ENCODE measurements around the gene DNAAF5.

The DNAAF5 gene

DNA sequence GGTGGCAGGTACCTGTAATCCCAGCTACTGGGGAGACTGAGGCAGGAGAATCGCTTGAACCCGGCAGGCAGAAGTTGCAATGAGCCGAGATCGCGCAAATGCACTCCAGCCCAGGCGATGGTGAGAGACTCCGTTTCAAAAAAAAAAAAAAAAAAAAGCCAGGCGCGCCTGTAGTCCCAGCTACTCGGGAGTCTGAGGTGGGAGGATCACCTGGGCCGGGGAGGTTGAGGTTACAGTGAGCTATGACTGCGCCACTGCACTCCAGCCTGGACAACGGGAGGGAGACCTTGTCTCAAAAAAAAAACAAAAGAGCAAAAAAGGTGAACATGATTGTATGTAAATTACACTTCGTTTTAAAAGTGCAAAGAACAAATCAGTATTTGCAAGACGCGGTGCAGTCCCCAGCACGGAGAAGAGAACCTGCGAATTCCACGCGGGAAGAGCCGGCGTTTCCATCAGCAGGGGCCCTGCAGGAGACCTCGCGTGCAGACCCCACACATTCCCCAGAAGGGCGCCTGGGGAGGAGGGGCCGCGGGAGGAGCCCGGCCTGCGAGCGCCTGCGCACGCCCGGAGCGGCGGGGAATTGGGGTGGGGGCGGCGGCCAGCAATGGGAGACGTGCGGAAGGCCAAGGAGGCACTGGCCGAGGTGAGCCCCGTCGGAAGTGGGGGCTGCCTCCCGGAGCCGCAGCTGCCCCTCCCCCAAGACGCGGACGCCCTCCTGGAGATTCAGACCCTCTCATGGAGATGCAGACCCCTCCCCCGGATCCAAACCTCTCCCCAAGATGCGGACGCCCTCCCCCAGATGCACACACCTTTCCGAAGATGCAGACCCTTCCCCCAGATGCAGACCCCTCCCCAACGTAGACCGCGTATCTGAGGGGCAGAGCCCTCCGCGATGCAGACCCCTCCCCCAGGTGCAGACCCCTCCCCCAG, 89.1 kb downstream of the DNAAF5 start:
- DNase-seq (ENCODE audit: low read depth): no peak

DNA sequence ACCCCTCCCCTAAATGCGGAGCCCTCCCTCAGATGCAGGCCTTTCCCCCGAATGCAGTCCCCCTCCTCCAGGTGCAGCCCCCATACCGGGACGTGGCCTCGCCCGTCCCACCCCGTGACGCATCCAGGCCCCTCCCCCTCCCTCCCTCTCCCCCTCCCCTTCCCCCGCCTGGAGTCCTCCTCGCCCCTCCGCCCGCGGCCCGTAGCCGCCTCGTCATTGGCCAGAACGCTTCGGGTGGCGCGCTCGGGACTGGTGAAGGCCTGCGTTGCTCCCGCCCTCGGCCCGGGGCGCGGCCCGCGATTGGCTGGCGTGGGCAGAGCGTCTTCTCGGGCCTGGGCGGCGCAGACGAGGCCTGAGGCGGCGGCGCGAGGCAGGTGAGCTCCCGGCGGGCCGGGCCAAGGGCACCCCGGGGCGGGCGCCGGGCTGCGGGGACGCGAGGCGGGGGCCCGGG, 89.8 kb downstream of the DNAAF5 start:
- DNase-seq (ENCODE audit: low read depth): peak; percentile 94

DNA sequence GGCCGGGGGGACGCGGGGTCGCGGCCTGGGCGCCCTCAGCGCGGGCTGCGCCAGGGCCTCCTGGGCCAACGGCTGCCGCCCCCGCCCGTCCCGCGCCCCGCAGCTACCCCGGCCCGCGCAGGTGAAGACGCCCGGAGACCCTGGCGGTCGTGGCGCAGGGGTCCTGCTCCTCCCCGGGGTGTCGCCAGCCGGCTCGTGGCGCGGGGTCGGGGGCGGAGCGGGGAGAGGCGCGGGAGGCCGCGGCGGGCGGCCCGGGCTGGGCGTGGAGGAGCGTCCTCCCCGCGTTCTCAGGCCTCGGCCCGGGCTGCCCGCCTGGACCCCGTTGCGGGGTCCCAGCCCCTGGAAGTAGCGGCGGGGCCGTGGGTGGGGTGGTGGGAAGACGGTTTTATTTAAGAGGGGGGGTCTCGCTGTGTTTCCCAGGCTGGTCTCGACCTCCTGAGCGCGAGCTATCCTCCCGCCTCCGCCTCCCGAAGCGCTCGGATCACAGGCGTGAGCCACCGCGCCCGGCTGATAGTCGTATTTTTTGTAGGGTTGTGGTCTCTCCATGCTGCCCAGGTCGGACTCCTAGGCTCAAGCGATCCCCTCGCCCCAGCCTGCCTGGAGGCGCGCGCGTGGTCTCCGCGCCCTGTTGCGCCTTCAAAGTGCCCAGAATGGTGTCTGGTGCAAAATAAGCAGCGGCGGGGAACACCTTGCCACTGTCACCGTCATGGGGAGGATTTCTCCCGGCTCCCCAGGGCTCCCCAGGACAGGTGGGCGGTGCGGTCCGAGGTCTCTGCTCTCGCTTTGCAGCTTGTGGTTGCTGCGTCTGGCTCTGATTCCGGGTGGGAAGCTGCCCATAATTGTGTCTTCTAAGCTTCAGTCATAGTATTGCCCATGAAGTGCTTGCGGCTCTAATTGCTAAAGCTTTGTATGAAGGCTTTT, 90.5 kb downstream of the DNAAF5 start:
- DNase-seq (ENCODE audit: low read depth): peak; percentile 16

- DNase-seq (ENCODE audit: low read depth): no peak
Observed at GRCh38 chr7:818031-818699, 91.7 kb downstream of the DNAAF5 start.

DNA sequence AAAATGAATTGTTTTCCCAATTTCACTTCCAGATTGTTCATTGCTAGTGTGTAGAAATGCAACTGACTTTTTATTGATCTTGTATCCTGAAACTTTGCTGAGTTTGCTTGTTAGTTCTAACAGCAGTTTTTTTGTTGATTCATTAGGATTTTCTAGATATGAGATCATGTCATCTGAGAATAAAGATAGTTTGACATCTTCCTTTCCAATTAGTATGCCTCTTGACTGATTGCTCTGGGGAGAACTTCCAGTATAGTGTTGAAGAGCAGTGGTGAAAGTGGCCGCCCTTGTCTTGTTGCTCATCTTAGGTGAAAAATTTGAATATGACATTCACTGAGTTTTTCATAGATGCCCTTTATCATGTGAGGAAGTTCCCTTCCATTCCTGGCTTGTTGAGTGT, 93.8 kb downstream of the DNAAF5 start:
- DNase-seq (ENCODE audit: low read depth): no peak

DNA sequence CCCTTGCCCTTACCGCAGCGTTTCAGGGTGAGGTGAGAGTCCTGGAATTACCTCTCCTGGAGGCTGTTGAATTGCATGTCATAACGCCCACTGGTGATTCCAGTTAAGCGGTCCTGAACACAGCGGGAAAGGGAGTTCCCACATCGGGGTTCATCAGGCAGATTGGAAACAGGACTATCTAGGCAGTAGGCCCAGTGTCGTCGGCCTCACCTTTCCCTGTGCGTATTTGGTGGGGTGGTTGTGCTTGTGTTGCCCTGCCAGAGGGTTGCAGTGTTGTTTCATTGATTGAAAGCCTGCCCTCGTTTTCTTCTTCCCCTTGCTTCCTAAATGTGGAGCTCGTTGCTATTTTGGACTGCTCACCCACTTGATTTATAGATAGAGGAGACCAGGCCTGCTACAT, 95.2 kb downstream of the DNAAF5 start:
- no peak for DNase-seq (ENCODE audit: low read depth)

DNA sequence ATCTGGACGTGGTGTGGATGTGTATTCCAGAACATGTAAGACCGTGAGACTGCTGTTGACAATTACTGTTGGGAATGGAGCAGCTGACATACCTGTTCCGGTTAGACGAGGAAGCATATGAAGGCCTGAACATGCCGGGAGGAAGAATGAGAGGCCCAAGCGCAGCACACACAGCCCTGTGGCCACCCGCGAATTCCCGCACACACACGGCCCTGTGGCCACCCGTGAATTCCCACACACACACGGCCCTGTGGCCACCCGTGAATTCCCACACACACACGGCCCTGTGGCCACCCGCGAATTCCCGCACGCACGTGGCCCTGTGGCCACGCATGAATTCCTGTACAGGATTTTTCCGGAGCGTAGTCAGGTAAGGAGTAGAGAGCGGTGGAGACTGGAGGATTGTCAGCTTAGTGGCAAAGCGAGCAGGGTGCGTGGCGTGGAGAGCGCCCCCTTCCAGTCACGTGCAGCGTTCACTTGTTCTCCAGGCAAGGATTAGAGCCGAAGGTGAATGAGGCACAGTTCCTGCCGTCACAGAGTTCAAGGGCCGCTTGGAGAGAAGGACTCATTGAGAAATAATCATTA, 96.3 kb downstream of the DNAAF5 start:
- no peak for DNase-seq (ENCODE audit: low read depth)

GRCh38 chr7:823649-824048, 97.2 kb downstream of the DNAAF5 start:
- no peak for DNase-seq (ENCODE audit: low read depth)

DNA sequence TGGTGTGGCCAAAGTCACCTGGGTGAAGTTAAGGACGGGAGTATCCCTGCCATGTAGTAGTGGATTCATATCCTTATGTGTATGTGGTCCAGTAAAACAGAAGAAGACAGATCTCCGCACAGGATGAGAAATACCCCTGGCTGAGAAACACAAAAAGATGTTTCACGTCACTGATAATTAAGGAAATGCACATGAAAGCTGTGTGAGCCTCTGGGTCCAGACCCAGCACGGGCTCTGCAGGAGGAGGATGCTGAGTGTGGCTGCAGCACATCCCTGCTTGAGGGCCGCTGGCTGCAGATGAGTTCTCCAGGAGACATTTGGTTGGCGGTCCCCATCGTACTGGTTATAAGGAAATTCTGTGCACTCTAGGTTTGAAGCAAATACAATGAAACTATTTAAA, 97.6 kb downstream of the DNAAF5 start:
- DNase-seq (ENCODE audit: low read depth): no peak

GRCh38 chr7:824664-825063, 98.2 kb downstream of the DNAAF5 start:
- DNase-seq (ENCODE audit: low read depth): no peak

GRCh38 chr7:825386-825785, 98.9 kb downstream of the DNAAF5 start:
- DNase-seq (ENCODE audit: low read depth): no peak

DNA sequence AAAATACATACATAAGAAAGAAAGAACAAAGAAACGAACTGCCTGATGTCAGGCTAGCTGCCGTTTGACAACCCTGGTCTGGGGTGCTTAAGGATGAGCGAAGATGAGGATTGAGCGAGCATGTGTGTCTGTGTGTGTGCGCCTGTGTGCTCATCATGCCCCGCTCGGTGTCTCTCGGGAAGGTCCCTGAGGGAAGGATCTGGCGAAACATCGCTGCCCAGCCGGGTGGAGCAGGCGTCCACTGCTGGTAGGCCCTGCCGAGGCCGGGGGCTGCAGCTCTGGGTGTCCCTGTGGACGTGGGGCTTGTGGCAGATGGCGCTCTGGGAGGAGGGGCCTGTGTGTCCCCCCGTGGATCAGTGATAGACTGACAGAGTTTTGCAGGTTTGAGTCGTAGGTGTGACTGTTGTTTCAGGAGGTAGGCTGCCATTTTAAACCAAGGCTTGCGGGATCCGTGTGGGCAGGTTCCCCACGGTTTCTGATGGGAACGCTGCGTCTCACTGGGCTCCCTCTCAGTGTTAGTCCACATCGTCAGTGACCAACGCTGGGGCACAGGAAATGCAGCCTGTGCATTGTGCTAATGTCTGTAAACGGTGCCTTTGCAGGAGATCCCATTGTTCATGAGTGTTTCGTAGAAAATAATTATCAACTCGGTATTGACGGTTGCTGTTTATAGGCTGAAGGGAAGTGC, 99.9 kb downstream of the DNAAF5 start:
- no peak for DNase-seq (ENCODE audit: low read depth)

DNA sequence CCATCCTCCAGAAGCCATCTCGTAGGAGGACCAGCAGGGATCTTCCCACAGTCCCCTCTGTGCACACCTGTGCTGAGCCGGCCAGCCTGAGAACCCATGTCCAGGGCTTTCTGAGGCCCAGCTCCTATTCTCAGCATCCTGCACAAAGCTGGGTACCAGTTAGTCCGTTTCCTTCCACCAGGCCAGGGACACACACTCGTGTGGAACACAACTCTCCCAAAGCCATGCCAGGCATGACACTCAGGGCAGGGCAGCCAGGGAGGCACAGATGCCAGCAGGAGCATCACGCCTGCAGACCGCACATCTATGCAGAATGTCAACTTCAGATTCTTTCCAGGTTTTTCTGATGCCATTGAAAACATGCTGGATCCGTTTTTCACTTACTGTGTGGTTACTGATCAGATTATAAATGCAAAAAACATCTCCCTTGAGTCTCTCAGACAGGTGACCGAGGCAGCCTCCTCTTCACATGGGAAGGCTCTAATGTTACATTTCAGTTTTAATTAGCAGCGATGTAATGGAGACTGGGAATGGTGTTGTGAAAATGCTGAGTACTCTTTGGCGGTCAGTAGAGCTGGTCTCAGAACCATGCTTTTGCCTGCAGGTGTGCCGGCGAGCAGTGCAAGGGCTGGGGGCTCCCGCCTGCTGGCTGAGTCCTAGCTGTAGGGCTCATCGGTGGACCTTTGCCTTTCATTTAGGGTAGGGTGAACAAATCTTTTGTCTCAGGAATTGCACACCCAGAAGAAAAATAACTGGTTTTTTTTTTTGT, 102.5 kb downstream of the DNAAF5 start:
- DNase-seq (ENCODE audit: low read depth): no peak

DNA sequence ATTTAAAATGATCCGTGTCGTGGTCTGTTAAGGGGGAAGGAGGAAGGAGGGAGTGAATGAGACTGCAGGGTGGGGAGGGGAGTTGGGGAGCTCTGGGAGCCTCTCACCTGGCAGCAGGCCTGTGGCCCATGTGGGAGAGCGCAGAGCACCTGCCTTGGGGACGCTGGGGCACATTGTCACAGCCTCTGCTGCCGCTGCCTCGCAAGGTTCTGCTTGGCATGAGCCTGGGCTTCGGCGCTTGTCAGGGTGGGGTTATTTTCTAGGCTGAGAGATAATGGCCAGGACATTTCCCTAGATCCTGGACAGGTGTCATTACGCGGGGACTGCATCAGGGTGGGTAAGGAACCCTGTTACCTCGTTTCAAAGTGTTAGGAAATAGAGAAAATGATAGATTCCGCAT, 103.6 kb downstream of the DNAAF5 start:
- DNase-seq (ENCODE audit: low read depth): no peak

GRCh38 chr7:831596-832166, 105.2 kb downstream of the DNAAF5 start:
- no peak for DNase-seq (ENCODE audit: low read depth)

DNA sequence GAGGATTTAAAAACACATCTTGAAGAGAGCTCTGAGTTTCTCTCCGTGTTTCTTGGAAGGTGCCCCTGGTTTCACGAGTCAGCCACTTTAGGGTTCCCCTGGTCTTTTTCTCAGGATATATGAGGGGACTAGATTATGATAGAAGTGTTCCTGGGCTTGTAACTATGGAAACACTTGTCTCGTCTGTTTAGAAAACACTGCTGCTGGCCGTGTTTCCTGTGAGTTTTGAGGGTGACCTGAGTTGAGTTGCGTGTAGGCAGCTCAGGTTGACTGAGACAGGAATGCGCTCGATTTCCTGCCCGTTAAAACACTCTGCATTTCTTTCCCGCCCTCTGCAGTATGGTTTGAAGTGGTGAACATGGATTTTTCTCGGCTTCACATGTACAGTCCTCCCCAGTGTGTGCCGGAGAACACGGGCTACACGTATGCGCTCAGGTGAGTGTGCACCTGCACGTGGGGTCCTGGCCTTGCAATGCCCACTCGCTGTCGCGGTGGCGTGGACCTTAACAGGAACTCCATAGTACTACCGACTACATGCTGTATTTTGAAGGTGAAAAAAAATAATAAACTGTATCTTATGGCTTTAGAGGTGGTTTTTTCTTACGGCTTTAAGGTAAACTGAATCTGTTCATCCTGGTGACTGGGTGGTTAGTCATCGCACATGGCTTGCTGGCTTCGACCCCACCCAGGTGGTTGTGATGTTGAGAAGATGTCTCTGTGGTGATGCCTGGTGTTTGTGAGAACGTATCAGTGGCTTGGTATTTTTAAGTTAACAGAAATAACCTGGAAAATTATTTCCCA, 105.9 kb downstream of the DNAAF5 start, which contains the start of gene SUN1:
Gene SUN1, plus strand, starts transcription at position 310 of the 801 bp plus-strand sequence. Its CDS starts 49 bp downstream, at position 359.
- DNase-seq (ENCODE audit: low read depth): peak; percentile 50

- DNase-seq (ENCODE audit: low read depth): no peak
Observed at GRCh38 chr7:832968-833424, 106.5 kb downstream of the DNAAF5 start.

DNA sequence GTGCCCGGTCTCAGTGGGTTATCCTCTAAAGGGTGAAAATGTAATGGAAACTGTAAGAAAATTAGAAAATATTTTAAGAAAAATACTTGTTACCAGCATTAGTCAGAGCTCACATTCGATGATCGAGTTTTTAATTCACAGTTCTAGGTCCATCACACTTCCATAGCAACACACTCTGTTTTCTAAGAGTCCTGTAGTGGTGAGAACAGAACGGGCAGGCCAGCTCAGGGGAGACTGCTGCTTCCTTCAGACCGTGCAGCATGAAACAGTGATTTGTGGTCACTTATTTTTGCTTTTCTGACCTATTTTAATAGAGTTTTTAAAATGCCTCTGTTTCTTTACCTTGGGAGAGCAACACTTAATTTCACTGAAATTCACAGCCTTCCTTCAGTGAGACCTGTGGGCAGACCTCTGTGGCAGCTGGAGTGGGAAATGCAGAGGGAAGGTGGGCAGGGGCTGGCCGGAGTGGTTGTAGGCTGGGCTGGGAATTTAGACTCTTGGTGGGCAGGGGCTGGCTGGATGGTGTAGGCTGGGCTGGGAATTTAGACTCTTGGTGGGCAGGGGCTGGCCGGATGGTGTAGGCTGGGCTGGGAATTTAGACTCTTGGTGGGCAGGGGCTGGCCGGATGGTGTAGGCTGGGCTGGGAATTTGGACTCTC, 107.2 kb downstream of the DNAAF5 start:
- DNase-seq (ENCODE audit: low read depth): no peak
